GM19395 (cell line): ENCODE results near the gene ZC2HC1B.

ENCODE experiments used
- ATAC-seq: cut with Tn5 transposase; IDR thresholded peaks from one replicate; pipeline ENCODE4 v1.9.1; 2021; ENCODE audit warnings: mild to moderate bottlenecking, moderate library complexity; ENCODE audit not compliant: unreplicated experiment

Gene ZC2HC1B

DNA sequence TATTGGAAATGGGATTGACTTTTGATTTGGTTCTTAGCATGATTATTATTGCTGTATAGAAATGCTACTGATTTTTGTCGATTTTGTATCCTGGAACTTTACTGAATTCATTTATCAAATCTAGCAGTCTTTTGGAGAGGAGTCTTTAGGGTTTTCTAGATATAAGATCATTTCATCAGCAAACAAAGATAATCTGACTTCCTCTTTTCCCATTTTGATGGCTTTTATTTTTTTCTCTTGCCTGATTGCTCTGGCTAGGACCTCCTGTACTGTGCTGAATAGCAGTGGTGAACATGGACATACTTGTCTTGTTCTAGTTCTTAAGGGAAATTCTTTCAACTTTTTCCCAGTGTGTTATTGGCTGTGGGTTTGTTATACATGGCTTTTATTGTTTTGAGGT, 64.6 kb downstream of the ZC2HC1B start:
- ATAC-seq = no peak

DNA sequence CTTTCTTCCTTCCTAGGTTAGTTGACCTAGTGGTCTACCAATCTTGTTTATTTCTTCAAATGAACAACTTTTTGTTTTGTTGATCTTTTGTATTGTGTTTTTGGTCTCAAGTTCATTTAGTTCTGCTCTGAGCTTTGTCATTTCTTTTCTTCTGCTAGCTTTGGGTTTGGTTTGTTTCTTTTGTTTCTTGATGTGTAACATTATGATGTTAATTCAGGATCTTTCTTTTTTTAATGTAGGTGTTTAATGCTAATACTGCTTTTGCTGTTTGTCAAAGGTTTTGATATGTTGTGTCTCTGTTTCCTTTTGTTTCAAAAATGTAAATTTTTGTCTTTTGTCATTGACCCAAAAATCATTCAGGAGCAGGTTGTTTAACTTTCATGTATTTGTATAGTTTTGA, 65.7 kb downstream of the ZC2HC1B start:
- no peak for ATAC-seq

DNA sequence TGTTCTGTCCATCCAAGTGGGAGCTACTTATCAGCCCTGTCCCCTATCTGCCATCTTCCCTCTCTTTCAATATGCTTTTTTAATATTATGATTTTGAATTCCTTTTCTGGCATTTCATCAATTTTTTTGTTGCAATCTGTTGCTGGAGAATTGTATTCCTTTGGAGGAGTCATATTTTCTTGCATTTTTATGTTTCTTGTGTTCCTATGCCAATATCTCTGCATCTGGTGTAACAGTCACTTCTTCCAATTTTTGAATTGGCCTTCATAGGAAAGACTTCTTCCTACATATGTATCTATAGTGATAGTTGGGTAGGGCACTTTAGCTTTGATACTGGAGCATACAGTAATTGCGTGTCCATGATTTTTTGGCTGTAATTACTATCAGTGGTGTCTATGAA, 70.1 kb downstream of the ZC2HC1B start:
- no peak for ATAC-seq

- ATAC-seq = no peak
Measured at GRCh38 chr6:143934867-143935266, 70.6 kb downstream of the ZC2HC1B start.

DNA sequence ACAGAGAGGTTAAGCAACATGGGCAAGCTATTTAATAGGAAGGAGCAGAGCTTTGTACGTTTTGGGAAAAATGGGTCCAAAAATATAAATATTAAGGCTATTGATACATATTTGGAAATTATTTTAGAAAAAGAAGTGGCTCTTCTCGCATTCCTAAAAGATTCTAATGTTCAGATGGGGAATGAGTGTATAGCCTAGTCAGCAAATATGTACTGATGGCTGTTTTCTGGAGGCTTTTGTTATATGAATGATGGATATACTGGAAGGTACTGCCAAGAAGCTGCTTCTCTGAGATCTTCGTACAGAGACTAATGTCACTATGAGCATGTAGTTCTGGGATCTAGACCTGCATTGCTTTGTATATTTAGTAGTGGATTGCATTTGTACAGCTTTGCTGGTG, 72.1 kb downstream of the ZC2HC1B start:
- no peak for ATAC-seq

DNA sequence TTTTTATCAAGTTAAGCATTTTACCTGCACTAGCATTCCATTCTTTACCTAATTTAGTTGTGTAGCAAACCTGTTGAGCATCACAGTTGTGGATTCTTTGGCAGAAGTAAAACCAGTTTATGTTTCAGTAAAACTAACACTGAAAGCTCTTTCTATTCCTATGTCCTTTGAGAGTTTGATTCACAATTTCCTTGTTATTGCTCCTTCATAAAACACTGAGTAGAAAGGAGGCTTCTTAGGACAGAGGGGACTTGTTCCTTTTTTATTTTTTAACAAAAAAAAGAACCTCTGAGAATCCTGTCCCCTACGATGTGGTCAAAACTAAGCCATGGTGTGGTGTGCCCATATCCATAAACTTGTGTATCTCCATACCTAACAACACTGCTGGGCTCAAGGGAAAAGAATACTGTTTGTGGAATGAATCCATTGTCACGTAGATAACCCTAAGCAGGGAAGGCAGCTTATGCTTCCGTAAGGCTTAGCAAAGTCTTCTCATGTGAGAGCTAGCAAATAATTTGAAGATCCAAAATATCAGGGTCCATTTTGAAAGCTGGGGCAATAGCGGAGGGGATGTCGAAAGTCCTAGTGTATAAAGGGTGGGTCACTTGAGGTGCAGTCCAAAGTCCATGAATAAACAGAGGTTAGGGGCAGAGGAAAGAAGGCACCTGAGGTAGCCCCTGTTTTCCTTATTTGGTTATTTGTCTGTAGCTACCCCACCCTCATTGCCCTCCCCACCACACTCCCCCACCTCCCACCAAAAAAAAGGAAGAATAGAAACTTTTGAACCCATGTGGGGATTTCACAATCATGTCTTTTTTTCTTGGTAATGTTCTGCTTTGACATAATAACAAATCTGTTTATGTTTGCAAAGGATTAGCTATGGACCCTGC, 72.7 kb downstream of the ZC2HC1B start:
- ATAC-seq = no peak

GRCh38 chr6:143937668-143937970, 73.3 kb downstream of the ZC2HC1B start:
- no peak for ATAC-seq

DNA sequence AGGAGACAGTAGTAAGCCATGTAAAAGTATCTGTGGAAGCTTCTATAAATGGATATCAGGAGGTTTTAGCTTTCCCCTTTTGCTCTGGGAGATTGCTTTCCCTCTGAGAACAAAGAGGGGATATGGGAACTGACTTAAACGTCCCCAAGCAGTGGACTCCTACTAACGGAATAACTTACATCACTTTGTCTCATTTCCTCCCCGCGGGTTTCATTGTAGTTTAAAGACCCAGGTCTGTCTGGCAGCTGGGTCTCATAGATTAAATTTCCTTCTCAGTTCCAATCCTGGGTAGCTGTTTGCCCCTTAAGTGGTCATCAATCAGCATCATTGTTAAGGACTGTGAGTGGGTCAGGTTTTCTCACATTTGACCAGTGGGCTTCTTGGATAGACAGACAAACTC, 75.1 kb downstream of the ZC2HC1B start:
- ATAC-seq = peak; percentile 34

DNA sequence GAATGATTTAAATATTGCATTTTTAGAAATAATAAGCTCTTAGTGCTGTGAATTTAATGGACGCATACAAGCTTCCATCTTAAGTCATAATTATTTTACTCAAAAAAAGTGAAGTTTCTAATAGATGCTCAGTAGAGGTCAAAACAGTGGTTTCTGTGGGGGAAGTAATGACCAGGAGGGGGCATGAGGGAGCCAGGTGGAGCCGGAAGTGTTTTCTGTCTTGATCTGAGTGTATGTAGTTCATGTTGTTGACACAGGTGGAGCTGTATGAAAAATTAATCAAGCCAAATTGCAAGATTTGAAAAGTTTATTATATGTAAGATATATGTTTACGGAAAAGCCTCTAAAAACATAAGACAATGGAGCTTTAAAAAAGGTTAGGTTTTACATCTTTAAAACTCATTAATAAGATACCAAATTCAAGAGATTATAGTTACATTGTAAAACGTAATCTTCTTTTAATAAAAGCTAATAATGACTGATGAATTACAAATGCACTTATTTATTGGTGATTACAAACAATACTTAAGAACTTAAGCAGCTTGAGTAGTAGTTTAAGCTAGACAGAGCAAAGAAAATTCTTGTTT, 75.8 kb downstream of the ZC2HC1B start:
- peak; percentile 98 for ATAC-seq

- ATAC-seq = no peak
Measured at GRCh38 chr6:143941852-143942627, 77.8 kb downstream of the ZC2HC1B start.

DNA sequence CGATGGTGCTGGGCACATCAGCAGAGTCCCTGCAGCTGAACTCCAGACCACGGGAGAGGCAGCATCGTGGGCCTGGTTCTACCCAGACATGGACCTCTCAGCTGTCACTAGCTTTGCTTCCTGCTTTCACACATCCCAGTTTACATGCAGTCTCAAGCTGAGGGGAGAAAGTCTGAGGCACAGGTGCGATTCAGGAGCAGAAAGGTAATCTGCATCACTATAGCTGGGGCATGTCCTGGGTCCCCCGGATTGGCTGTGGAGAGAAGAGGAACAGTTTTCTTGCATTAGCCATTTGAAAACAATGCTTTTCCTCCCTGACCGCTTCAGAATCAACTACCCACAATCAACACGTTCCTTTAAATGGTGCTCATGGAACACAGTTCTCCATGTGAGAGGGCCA, 83.9 kb downstream of the ZC2HC1B start:
- ATAC-seq = no peak

DNA sequence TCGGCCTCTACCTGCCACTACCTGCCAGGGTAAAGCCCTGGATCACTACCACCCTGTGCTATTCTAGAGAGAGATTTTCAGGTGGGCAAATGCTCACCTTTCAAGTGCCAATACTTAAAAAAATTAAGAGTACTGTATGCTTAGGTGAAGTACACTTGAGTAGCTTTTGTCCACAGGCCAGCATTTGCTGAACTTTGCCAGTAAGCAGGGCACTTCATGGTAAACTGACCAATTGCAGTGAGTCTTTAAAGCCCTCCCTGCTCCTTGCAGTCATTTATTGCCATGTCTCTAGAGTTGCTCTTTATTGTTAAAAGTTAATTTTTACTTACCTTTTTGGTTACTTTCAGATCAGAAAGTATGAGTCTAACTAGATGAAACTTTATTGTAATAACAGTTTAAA, 85.3 kb downstream of the ZC2HC1B start:
- ATAC-seq = no peak

DNA sequence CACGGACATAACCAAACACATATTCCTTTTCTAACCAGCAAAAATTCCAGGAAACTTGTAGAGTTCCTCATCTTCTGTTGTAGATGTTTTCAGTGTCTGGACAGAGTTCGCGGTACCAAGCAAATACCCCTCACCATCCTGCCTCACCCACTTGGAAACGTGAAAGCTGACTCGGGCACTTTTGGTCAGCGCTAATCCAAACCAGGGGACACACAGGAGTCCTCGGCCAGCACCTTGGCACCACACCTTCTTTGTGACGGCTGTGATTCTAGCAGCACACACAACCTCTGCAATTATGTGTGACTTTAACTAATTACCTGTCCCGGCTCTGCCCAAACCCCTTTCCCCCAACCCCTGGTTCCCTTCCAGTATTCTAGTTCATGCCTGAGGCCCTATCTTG, 85.7 kb downstream of the ZC2HC1B start:
- no peak for ATAC-seq

DNA sequence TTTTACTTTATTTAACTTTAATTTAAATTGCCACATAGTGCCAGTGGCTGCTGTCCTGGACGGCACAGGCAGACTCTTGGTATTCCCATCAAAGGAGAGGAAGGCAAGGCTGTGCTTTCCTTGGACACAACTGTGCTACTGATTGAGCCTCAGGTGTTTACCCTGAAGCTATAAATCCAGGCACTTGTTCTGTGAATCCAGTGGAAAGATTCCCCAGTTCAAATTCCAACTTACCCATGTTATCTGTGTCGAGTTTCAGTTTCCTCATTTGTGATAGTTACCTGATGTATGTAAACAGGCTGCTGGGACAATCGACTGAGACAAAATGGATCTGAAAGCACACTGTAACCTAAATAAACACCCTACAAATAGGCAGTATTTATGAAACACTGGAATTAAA, 86.6 kb downstream of the ZC2HC1B start:
- ATAC-seq = no peak

DNA sequence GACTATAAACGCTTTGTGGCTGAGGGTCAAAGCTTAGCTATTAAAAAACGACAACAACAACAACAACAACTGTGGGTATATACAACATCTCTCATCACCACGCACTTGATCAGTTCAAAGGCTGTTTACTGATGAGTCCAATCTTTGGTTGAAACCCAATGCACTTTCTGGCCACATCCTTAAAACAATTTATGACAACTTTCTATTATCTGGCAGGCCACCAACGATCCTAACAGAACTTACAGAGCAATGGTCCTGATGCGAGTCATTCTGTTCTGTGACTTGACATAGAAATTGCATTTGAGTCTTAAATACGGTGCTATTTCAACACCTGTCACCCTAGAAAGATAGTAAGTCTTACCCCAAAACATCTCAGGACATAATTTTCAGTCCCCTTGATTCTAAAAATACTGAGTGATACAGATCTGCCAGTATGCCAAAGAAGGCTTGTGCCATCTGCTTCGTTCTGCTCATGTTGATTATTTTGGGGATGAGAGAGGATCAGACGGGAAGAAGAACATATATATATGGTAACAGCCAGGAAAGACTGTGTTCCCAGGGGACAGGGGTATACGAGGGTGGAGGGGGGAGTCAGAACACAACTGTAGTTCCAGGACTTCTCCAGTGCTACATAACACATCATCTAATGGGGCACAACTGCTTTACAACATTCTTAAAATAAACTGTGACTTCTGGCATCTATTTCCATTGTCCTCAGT, 87.9 kb downstream of the ZC2HC1B start:
- ATAC-seq = no peak

DNA sequence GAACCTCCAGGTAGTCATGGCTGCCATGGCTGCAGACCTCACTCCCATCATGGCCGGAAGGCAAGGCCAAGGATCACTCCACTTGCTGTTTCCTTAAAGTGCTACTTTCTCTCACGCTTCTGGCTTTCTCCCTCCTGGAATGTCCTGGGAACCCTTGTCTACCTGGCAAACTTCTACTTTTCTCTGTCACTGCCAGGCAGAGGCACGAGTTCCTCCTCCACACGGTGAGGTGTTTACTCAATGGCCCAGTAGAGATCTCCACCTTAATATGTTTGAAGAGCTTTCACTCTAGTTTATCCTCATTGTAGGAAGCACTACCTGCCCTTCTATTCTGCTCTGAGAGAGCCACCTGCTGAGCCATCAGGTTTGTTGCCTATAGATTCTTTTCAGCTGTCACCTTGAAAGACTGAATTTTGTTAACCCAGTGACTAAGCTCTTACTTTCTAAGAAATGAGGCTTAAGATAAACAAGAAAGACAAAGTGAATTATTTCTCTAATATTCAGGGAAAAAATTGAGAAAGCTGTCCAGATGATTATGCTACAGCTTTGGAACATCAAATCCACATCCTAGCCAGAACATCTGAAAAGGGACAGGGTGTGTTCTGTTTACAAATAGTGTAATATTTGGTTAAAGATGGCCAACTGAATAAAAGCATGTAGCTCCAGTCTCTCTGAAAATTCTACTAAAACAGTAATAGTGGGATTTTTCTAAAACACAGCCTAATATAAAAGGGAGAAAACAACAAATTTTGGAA, 88.8 kb downstream of the ZC2HC1B start:
- no peak for ATAC-seq

- ATAC-seq = no peak
Measured at GRCh38 chr6:143953922-143954321, 89.6 kb downstream of the ZC2HC1B start.

GRCh38 chr6:143955971-143956370, 91.7 kb downstream of the ZC2HC1B start:
- no peak for ATAC-seq

DNA sequence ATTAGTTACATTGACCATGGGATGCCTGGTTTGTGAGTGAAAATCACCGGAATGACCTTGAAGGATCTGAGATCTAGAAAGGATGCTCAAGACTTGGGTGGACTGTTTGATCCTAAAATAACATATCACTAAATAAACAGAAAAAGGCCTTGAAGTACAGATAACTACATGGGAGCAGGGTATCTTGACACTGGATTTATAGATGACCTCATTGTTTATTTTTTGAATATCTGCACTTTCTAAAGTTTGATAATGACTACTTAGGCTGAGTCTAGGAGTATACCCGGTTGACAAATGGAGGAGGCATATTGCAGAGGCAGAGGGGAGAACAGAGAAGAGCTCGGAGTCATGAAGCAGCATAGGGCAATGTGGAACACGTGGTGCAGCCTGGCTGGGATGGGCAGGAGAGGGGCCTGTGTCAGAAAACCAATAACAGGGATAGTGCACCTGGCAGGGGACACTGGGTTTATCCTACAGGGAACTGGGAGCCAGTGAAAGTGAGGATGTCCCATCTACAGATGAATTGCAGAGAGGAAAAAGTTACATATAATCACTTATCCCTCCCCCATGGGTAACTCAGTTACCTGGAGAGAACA, 93.5 kb downstream of the ZC2HC1B start:
- ATAC-seq = no peak

- no peak for ATAC-seq
Measured at GRCh38 chr6:143958839-143959399, 94.6 kb downstream of the ZC2HC1B start.
